Measurements from ENCODE around the gene PAPLN.
"Not testable (repeated sequence)": the region's sequence is repeated elsewhere in the genome, so short reads cannot be mapped to it uniquely, and the experiment has no call there.

The PAPLN gene

DNA sequence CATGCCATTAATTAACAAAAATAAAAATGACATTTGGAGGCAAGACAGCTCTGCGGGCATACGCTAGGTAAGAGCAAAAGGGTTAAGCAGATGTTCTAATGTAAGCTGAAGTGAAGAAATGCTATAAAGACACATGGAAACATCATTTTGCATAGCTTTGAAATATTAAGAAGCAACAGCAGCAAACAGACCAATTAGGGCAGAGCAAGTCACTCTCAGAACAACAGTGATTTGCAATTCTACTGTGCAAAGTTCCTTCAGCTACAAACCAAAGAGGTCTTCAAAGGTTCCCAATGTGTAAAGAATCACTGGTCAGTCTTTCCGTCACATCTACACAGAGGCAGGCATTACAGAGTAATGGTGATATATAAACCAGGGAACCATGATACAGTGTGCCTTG, 68.2 kb downstream of the PAPLN start:
- DNase-seq, result no peak

DNA sequence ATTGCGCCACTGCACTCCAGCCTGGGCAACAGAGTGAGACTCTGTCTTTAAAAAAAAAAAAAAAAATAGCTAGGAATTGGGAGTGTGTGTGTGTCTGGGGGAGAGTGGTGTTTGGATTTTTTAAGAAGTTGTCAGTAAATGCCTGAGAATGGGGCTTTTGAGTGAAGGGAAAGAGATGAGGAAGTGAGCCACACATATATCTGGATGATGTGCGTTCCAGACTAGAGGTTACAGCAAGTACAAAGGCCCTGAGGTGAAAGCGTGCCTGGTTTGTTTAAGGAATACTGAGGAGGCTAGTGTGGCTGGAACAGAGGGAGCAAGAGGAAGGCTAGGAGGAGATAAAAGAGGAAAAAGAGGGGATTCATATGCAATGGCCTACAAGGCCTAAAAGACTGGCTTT, 70.0 kb downstream of the PAPLN start:
- DNase-seq, result no peak

DNA sequence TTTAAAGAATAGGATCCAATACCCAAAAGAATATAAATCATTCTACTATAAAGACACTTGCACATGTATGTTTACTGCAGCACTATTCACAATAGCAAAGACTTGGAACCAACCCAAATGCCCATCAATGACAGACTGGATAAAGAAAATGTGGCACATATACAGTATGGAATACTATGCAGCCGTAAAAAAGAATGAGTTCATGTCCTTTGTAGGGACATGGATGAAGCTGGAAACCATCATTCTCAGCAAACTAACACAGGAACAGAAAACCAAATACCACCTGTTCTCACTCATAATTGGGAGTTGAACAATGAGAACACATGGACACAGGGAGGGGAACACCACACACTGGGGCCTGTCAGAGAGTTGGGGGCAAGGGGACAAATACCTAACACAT, 71.9 kb downstream of the PAPLN start:
- DNase-seq, result not testable (repeated sequence)

DNA sequence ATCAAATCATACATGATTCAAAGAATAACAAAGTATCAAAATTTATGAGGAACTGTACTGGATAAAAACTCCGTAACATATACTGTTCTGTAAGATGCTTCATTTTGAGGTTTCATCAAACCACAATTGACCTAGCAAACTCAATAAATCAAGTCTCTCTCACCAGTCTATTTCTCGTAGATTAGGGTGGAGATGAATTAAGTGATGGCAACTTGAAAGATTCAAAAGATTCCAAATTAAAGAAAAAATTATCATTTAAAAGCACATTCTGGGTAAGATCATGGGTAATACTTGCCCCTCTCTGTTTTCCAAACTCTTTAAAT, 74.4 kb downstream of the PAPLN start:
- no peak for DNase-seq

DNA sequence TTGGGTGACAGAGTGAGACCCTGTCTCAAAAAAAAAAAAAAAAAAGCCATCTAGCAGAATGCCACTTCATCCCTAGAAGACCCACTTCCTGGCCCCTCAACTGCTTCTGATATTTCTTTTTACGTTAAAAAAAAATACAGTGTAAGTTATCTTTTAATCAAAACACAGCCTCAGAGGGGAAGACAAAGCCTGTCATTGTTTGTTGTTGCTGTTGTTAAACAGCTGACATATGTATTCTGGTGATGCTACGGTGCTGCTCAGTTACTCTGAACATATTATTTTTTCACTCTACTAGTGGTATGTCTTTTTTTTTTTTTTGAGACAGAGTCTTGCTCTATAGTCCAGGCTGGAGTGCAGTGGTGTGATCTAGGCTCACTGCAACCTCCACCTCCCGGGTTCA, 75.4 kb downstream of the PAPLN start:
- no peak for DNase-seq

DNA sequence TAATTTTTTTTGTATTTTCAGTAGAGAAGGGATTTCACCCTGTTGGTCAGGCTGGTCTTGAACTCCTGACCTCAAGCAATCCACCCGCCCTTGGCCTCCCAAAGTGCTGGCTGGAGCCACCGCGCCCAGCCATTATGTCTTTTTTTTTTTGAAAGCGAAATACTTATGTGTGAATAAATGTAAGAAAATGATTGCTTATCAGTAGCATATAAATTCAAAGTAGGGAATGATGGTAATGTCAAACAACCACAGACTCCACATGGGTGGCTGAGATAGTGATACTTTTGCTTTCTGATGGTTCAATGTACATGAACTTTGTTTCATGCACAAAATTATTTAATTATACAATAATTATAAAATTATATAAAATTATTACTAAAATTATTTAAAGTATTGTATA, 75.8 kb downstream of the PAPLN start:
- no peak for DNase-seq

DNA sequence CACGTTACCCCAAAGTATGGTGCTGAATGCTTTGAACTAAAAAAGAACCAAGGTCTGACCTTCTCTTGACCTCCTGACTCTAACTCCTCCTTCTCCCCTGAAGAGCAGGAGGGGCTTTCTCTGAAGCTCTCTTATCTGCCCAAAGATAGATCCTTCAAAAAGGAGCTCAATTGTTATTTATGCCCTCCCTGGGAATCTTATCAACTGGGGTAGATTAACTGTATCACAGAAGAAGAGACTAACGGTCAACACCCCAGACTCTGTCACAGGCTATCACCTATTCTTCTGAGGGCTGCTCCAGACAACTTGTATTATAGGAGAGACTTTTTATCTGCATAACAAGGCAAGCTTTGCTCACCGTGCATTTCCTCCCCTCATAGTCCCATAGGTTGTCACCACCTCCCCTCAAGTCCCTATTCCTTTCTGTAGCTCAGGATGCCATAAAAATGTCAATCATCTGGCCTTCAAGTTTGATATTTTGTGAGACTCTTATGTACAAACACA, 86.6 kb downstream of the PAPLN start:
- DNase-seq, result no peak
